GM19099 (cell line): ENCODE data around the gene RPS16.
A peak's percentile ranks its signal among the peaks of the same experiment; 100 is the strongest.

ENCODE experiments used
- POLR2A ChIP-seq: IDR thresholded peaks from 3 replicates; pipeline ENCODE4 v1.6.1; 2011; ENCODE audit warnings: low read depth; ENCODE audit not compliant: insufficient read length; ENCODE audit errors: extremely low read depth

RPS16 gene

DNA sequence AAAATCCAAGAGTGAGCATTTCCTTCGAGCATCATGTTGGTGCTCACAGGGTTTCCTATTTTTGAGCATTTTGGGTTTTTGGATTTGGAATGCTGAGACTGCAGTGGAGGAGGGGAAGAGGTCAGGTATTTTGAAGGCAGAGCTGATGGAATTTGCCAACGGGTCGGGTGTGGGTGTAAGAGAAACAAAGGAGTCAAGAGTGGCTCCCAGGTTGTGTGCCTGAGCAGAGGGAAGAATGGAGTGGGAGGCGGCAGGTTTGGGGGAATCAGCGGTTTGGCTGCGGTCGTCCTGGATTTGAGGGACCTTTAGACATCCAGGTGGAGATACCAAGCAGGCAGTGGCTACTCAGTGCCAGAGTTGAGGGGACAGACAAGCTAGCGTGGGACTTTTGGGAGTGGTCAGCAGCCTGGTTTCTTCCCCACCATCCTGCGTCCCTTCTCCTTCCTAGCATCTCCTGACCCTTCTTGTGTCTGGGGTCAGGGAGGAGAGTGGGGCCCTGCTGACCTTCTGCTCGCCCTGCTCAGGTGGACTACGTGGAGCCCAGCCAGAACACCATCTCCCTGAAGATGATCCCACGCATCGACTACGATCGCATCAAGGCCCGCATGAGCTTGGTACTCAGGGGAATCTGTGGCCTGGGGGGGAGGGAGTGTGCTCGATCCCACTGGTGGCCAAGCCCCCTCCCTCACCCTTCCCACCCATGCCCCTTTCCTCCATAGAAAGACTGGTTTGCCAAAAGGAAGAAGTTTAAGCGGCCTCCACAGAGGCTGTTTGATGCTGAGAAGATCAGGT, 30.4 kb upstream of the RPS16 start:
- TF ChIP-seq POLR2A: no peak

DNA sequence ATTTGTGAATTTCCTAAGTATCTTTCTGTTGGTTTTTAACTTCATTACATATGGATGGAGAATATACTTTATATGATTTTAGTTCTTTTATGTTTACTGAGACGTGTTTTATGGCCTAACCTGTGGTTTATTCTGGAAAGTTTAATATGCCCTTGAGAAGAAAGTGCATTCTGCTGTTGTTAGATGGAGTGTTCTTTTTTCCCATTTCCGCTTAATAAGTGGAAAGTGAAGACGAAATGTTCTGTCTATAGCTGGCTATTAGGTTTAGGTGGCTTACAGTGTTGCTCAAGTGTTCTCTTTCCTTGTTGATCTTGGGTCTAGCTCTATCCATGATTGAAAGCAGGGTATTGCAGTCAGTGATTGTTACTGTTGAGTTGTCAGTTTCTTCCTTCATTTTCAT, 27.7 kb upstream of the RPS16 start:
- TF ChIP-seq POLR2A: no peak

DNA sequence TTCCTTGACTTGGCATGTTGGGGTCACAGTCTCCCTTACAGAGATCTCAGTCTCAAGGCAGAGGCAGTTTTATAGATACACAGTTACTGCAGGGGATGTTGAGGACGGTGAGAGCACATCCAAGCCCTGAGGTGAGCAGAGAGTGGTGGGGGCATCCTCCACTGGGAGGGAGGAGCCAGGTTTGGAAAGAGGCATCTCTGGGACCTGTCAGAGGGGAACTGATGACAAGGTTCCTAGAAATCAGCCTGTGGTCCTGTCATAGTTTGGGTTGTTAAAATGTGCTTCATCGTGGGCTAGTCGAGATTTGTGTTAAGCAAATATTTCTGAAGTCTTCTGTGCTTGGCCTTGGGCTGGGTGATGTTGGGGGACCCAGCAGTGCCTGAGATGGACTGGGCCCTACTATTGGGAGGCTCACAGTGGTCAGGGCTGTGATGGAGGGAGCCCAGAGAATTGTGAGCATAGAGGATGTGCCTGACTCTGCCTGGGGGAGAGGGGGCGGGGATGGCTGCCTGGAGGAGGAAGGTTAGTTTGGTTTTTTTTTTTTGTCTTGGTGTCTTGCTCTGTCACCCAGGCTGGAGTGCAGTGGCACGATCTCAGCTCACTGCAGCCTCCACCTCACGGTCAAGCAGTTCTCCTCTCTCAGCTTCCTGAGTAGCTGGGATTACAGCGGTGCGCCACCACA, 13.5 kb upstream of the RPS16 start:
- no peak for TF ChIP-seq POLR2A

DNA sequence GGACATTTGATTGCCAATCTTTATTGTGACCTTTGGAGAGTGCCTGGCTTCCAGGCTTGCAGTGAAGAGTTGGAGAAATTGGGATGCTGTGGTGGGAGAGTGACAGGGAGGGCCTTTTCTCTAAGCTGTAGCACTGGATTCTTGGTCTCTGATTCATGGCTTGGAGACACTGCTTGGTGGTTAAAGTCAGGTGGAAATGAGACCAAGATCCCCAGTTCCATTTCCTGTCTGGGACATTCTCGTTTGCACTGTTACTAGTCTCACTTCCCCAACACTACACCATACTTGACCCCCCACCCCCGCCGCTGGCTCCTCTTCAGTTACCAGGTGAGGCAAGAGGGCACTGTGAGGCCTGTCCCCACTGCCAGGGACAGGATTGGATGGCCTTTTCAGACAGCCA, 12.5 kb upstream of the RPS16 start:
- no peak for TF ChIP-seq POLR2A

DNA sequence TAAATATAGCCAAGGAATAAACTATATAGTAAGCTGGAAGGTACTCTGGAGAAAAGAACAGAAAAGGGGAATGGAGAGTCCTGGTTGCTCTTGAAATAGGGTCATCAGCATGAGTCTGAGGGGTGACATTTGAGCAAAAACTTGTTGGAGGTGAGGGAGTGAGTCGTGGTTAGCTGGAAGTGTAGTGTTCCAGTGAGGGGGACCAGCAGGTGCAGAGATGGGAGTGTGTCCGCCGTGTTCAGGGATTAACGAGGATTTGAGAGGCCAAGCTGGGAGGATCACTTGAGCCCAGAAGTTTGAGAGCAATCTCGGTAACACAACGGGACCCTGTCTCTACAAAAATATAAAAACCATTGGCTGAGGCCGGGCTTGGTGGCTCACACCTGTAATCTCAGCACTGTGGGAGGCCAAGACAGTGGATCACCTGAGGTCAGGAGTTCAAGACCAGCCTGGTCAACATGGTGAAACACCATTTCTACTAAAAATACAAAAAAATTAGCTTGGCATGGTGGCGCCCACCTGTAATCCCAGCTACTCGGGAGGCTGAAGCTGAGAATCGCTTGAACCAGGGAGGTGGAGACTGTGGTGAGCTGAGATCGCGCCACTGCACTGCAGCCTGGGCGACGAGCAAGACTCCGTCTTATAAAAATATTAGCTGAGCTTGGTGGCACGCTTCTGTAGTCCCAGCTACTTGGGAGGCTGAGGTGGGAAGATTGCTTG, 10.8 kb upstream of the RPS16 start:
- TF ChIP-seq POLR2A: no peak

DNA sequence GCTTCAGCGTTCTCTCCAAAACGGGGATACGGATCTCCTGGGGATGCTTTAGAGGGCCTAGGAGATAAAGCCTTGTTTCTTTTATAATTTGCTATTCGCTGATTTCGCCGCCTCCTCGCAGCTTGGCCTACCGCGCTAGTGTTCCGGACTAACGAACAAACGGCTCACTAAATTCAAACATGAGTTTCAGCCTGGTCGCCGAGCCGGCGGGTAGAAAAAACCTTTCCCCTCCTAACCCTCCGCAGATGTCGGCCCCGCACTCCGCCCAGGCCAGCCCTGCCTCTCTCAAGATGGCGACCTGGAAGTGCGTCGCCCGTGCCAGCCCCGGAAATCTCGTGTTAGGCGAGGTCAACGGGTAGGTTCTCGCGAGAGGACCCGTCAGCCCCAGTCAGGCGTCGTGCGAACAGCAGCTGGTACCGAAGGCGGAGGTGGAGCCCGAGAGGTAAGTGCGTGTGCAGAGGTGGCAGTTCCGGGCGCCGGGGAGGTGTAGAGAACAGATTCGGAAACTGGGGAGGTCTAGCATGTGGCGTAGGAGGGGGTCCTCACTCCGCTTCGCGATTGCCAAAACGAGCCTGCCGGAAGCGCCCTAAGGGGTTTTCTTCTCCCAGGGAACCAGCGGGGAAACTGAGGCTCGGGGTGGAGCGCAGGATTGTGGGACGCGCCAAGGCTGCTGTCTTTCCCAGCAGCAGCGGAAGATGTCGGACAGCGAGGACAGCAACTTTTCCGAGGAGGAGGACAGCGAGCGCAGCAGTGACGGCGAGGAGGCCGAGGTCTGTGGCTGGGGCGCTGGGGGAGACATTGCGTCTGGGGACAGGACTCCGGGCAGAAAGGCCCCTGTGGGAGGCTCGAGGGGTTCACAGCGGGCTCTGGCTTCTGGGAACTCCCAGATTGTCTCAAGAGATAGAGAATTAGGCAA, 9.7 kb upstream of the RPS16 start, which contains the start of gene SUPT5H:
Gene SUPT5H (plus strand): TSS at position 387 of the 916 bp plus-strand sequence. CDS start 309 bp downstream, at position 696.
- peak; percentile 92 for TF ChIP-seq POLR2A

DNA sequence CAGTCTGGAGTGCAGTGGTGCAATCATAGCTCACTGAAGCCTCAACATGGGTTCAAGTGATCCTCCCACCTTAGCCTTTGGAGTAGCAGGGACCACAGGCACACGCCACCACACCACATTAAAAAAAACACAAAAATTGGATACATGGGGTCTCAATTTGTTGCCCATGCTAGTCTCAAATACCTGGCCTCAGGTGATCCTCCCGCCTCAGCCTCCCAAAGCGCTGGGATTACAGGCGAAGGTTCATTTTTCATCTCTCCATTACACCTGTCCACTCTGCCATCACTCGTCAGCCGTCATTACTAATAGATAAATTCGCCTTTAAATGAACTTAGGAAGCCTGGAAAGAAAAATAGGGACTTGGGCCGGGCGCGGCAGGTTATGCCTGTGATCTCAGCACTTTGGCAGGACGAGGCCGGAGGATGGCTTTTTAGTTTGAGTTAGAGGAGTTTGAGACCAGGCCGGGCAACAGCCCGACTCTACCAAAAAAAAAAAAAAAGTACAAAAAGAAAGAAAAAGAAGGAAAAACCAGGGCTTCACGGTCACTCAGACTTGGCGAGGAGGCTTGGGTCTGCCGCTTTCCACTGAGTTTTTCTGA, 8.9 kb upstream of the RPS16 start:
- TF ChIP-seq POLR2A: no peak

DNA sequence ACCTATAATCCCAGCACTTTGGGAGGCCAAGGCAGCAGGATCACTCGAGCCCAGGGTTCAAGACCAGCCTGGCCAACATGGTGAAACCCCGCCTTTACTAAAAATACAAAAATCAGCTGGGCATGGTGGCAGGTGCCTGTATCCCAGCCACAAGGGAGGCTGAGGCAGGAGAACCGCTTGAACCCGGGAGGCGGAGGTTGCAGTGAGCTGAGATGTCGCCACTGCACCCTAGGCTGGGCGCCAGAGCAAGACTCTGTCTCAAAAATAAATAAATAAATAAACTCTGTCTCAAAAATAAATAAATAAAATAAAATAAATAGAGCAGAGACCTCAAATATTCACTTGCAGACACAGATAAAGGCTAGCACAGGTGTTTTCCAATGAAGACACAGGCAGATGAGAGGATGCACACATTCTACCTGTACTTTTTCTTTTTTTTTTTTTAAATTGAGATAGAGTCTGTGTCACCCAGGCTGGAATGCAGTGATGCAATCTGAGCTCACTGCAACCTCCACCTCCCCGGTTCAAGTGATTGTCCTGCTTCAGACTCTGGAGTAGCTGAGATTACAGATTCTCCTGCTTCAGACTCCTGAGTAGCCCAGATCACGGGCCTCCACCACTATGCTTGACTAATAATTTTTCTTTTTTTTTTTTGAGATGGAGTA, 2.7 kb upstream of the RPS16 start:
- TF ChIP-seq POLR2A: no peak

DNA sequence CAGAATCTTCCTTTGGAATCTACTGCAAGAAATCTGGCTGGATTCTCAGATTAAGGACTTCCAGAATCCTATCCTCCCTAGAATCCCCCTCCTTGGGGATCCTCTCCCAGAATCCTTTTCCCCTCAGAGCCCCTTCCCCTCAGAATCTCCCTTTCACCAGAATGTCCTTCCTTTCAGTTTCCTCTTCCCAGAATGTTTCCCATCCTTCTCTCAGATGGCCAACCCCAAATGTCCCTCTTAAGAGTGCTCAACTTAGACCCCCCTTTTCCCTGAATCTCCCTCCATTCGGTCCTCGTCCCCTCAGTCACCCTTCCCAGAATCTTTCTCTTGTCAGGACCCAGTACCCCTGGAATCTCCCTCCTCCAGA, 584 bp upstream of the RPS16 start:
- no peak for TF ChIP-seq POLR2A

DNA sequence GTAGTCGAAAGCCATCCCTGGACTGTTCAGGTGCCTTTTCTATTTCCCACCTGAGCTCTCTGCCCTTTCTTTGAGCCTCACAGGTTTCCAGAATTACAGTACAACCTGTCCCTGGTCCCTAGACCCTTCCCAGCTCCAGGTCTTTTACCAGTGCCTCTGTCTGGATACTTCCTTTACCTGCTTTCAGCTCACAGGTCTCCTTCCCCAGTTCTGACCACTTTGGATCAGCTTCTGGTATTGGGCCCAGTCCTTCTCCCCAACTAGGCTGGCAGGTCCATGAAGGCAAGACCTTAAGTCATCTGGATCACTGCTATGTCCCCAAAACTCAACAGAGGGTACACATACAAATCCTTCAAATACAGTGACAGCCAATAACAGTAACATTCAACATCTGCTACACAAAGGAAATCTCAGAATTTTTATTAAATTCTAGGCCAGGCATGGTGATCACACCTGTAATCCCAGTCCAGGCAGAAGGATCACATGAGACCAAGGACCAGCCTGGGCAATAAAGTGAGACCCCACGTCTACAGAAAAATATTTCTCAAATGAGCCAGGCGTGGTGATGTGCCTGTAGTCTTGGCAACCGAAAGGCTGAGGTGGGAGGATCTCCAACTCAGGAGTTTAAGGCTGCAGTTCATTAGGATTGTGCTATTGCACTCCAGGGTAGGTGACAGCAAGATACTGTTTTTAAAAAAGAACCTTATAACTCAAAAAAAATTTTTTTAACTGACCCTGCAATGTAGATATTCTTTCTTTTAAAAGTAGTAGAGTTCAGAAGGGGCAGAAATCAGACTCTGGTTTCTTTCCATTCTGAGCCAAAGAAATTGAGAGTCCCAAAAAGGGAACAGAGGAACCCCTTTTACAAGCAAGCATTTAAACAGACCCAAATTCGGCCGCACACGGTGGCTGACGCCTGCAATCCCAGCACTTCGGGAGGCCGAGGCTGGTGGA, 1.3 kb downstream of the RPS16 start:
- TF ChIP-seq POLR2A: no peak

DNA sequence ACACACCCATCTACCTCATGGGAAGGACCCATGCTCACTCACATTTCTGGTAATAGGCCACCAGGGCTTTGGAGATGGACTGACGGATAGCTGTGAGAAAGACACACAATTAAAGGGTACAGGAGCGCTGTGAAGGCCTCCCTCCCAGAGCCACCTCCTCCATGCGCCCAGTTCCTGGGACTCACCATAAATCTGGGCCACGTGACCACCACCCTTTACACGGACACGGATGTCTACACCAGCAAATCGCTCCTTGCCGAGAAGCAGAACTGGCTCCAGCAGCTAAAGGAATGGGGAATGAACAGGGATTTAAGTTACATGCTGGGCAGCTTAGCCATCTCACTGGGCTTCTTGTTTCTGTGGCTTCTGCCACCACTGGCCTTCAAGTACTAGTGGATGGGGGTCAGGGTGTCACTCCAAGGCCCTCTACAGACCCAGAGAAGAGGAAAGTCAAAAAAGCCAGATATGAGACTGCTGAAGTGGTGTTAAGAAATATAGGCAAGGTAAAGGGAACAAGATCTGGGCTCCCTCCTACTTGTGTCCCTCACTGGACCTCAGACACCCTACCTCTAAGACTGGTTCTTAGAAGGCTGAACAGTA, 2.2 kb downstream of the RPS16 start:
- peak; percentile 19 for TF ChIP-seq POLR2A

DNA sequence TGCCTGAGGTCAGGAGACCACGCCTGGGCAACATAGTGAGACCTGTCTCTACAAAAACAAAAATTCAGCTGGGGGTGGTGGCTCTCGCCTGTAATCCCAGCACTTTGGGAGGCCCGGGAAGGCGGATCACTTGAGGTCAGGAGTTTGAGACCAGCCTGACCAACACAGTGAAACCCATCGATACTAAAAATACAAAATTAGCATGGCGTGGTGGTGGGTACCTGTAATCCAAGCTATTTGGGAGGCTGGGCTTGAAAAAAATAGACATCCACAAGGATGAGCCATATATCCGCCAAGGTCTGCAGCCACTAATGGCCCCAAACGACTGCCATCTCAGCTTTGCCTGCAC, 3.1 kb downstream of the RPS16 start:
- no peak for TF ChIP-seq POLR2A

DNA sequence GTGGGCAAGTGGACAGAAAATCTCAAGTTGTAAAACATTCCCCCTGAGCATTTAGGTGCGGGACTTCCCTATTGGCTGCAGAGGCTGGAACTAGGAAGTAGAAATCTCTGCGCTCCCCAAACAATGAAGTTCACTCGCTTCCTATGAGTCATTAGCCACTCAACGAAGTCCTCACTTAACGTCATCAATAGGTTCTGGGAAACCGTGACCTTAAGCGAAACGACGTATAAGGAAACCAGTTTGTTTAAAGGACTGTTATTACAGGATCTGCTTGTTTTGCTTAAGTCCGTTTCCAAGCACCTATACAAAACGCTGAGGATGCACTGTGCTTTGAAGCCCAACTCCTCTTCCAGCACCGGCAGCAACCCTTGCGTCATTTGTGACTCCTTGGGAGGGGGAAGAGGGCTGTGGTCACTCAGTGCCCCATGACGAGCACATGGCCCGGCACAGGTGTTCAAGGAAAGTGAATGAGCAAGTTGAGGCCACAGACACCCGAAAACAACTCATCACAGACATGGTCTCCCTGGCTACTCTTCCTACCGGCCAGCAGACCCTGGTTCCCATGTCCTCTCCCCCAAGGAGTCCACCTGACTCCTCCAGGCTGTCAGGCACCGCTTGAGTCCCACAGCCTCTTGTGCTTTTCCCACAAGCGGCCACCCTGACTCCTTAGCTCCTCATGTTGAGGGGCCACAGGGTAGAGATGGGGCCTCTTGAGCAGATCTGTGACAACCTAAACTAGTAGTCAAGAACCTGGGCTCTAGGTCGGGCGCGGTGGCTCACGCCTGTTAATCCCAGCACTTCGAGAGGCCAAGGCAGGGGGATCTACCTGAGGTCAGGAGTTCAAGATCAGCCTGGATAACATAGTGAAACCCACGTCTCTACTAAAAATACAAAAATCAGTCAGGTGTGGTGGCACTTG, 4.8 kb downstream of the RPS16 start:
- no peak for TF ChIP-seq POLR2A
